K562 (cell line): ENCODE data around the gene C16orf95. TPM values are rescaled to one million over a fixed set of nuclear protein-coding genes. Genes with fewer than 3 reads are reported as not detected.

Source experiments
- ATAC-seq: fragments of 200-7000 bp; cut with Tn5 transposase; 3 replicates; pipeline ENCODE4 v1.9.1; 2020; ENCODE audit warnings: moderate library complexity
- BruUV-seq: library from RNA; stranded (reverse); fragments of 400-500 nt; replicated peaks from 2 replicates; lab custom pipeline; 2021; lab: Mats Ljungman, UMichigan
- CTCF ChIA-PET: fragments of 300-600 bp; formaldehyde crosslinking; extraction: SDS; loops from one replicate; lab custom pipeline; 2021; ENCODE audit warnings: low intra/inter-chr PET ratio; lab: Yijun Ruan, JAX
- POLR2A ChIA-PET: fragments of 300-600, 350-650 bp; sonication (Branson Sonifier 250); formaldehyde crosslinking; extraction: SDS; loops from one replicate; lab custom pipeline; 2021; ENCODE audit warnings: antibody characterized with exemption, inconsistent platforms; lab: Yijun Ruan, JAX
- DNase-seq, 4 experiments: peaks; one replicate each; pipeline versions ENCODE4 v3.0.0 to v3.0.0-alpha.2; 2011 to 2018; ENCODE audit warnings: low spot score in 3 of 4, mixed read lengths in 3 of 4; ENCODE audit errors: extremely low read depth in 1 of 4
- FAIRE-seq: peaks from 2 replicates; lab custom pipeline; 2011; peaks lifted over from hg19 to GRCh38; lab: Jason Lieb, UNC
- H2AFZ ChIP-seq: 2 replicates; pipeline ENCODE4 v1.6.0; 2011; ENCODE audit warnings: low read depth, low read length, control low read depth, inconsistent platforms
- H3K27ac ChIP-seq: fragments of 200-600 bp; 3 replicates; pipeline ENCODE4 v1.8.0; 2011; ENCODE audit warnings: low read depth, mild to moderate bottlenecking, control low read depth, inconsistent platforms, low read length, moderate library complexity, mixed read lengths; ENCODE audit errors: extremely low read depth
- H3K27me3 ChIP-seq, 2 experiments: fragments of 300-600 bp in 1 of 2; 2 replicates in 1 of 2; 3 replicates in 1 of 2; pipeline versions ENCODE4 v1.6.0 to v1.8.0; 2011; ENCODE audit warnings: inconsistent platforms in 2 of 2, low read length in 2 of 2, mild to moderate bottlenecking in 1 of 2, mixed read lengths in 1 of 2, moderate library complexity in 1 of 2; ENCODE audit not compliant: control insufficient read depth in 2 of 2, insufficient read depth in 2 of 2
- H3K36me3 ChIP-seq: fragments of 300-600 bp; 3 replicates; pipeline ENCODE4 v1.8.0; 2011; ENCODE audit warnings: mild to moderate bottlenecking, low read length, inconsistent platforms; ENCODE audit not compliant: control insufficient read depth, insufficient read depth
- H3K4me1 ChIP-seq, 2 experiments: fragments of 200-600 bp in 1 of 2; replicated peaks in 1 of 2; 2 replicates in 1 of 2; 3 replicates in 1 of 2; pipeline versions ENCODE4 v1.5.1 to v1.8.0; 2011; ENCODE audit warnings: inconsistent platforms in 2 of 2, low read length in 2 of 2, mild to moderate bottlenecking in 1 of 2, mixed read lengths in 1 of 2, moderate library complexity in 1 of 2; ENCODE audit not compliant: control insufficient read depth in 2 of 2, insufficient read depth in 2 of 2
- H3K4me2 ChIP-seq: 2 replicates; pipeline ENCODE4 v1.6.1; 2011; ENCODE audit warnings: low read length, control low read depth, inconsistent platforms, mixed read lengths; ENCODE audit not compliant: insufficient read depth
- H3K4me3 ChIP-seq: fragments of 200-600 bp; sonication (generic), shearing (Covaris generic); 2 replicates; pipeline ENCODE4 v1.5.1; 2016; ENCODE audit warnings: control low read depth, inconsistent platforms
- H3K79me2 ChIP-seq: fragments of 200-600 bp; 3 replicates; pipeline ENCODE4 v1.8.0; 2011; ENCODE audit warnings: low read length, inconsistent platforms; ENCODE audit not compliant: control insufficient read depth, insufficient read depth
- H3K9ac ChIP-seq, 2 experiments: 2 replicates each; pipeline versions ENCODE4 v1.6.0 to v1.6.1; 2011; ENCODE audit warnings: low read depth in 2 of 2, low read length in 2 of 2, control low read depth in 1 of 2, inconsistent platforms in 1 of 2, mild to moderate bottlenecking in 1 of 2, mixed read lengths in 1 of 2; ENCODE audit not compliant: insufficient read depth in 1 of 2
- H3K9me1 ChIP-seq: one replicate; pipeline ENCODE4 v1.6.0; 2011; ENCODE audit warnings: inconsistent platforms, mild to moderate bottlenecking, low read length, moderate library complexity; ENCODE audit not compliant: control insufficient read depth, insufficient read depth
- H3K9me3 ChIP-seq: replicated peaks from 2 replicates; pipeline ENCODE4 v1.5.1; 2011; ENCODE audit warnings: low read depth, low read length, inconsistent platforms; ENCODE audit not compliant: control insufficient read depth, insufficient read depth
- H4K20me1 ChIP-seq: replicated peaks from 2 replicates; pipeline ENCODE4 v1.6.1; 2011; ENCODE audit warnings: low read length, inconsistent platforms, mixed read lengths; ENCODE audit not compliant: control insufficient read depth, insufficient read depth
- ASH1L ChIP-seq: fragments of 450-650 bp; IDR thresholded peaks from 2 replicates; pipeline ENCODE4 v1.6.1; 2018; ENCODE audit warnings: borderline replicate concordance, mild to moderate bottlenecking, low read depth; ENCODE audit not compliant: partially characterized antibody
- ESRRA ChIP-seq: fragments of 450-650 bp; IDR thresholded peaks from 2 replicates; pipeline ENCODE4 v1.6.1; 2014; ENCODE audit warnings: low read depth, mild to moderate bottlenecking, moderate library complexity, borderline replicate concordance
- FOXP1 ChIP-seq: sonication (generic); formaldehyde crosslinking; IDR thresholded peaks from 2 replicates; pipeline ENCODE4 v1.8.0; 2022; ENCODE audit warnings: mild to moderate bottlenecking, missing genetic modification reagents
- LCOR ChIP-seq: sonication (generic); formaldehyde crosslinking; IDR thresholded peaks from 2 replicates; pipeline ENCODE4 v1.8.0; 2022; ENCODE audit warnings: mild to moderate bottlenecking, missing genetic modification reagents
- MTA3 ChIP-seq: fragments of 450-650 bp; formaldehyde crosslinking; IDR thresholded peaks from 2 replicates; pipeline ENCODE4 v1.6.1; 2017; ENCODE audit warnings: mild to moderate bottlenecking, borderline replicate concordance
- ZNF232 ChIP-seq: sonication (generic); formaldehyde crosslinking; IDR thresholded peaks from 2 replicates; pipeline ENCODE4 v1.8.0; 2022; ENCODE audit warnings: mild to moderate bottlenecking, missing genetic modification reagents
- ZNF644 ChIP-seq: fragments of 200-800 bp; sonication (Bioruptor generic); IDR thresholded peaks from 2 replicates; pipeline ENCODE4 v1.6.1; 2016; ENCODE audit warnings: low read depth, missing genetic modification characterization, missing compliant biosample characterization
- WGBS: fragments of 100-300 bp; shearing (Covaris generic); methylation state at CpG from one replicate; pipeline ENCODE4 v1.1.6; 2016; ENCODE audit warnings: low coverage, mixed read lengths; ENCODE audit not compliant: insufficient coverage; ENCODE audit errors: missing lambda C conversion rate; 5-methylcytosine and 5-hydroxymethylcytosine counted together
- in situ Hi-C: fragments of 300-500 bp; cut with MboI; formaldehyde crosslinking; loops from 4 replicates; pipeline ENCODE4 v1.15.0; 2018; ENCODE audit warnings: inconsistent platforms, mixed read lengths
- intact Hi-C: fragments of 100-400 bp; cut with micrococcal nuclease; formaldehyde crosslinking; loops from 2 replicates; pipeline ENCODE4 v1.14.2; 2022
- polyA plus RNA-seq, 8 experiments: library from polyadenylated mRNA; depleted of rRNA in 4 of 8; stranded (reverse) in 5 of 8; unstranded in 3 of 8; fragments of >200 nt; fragmentation: Nextera tagmentation in 2 of 8; fragmentation: Illumina TruSeq in 1 of 8; extraction: Ambion mirVana in 2 of 8; extraction: Trizol in 1 of 8; gene quantifications; 2 replicates each; pipeline versions ENCODE4 v1.2.1 to v1.2.3, GENCODE V29; 2011 to 2014; ENCODE audit warnings: inconsistent platforms in 1 of 8, missing spikeins in 1 of 8
- total RNA-seq, 7 experiments: library from RNA; depleted of rRNA in 6 of 7; stranded (reverse); fragments of >200 nt in 6 of 7; fragmentation: Illumina TruSeq in 2 of 7; extraction: Trizol in 2 of 7; gene quantifications; 2 replicates each; pipeline versions ENCODE4 v1.2.1 to v1.2.3, GENCODE V29; 2011 to 2021; ENCODE audit warnings: low replicate concordance in 1 of 7
- TF ChIP-seq, protein P1 (sequence below): fragments of 450-650 bp; formaldehyde crosslinking; IDR thresholded peaks from 2 replicates; pipeline ENCODE4 v1.4.0; 2022; ENCODE audit warnings: missing genetic modification characterization
- TF ChIP-seq, protein P2 (sequence below): fragments of 250-450 bp; sonication (Bioruptor Pico); IDR thresholded peaks from 2 replicates; pipeline ENCODE4 v1.5.0; 2021
- TF ChIP-seq, protein P3 (sequence below): fragments of 450-650 bp; formaldehyde crosslinking; IDR thresholded peaks from 2 replicates; pipeline ENCODE4 v1.4.0; 2020; ENCODE audit warnings: mild to moderate bottlenecking, moderate library complexity
- TF ChIP-seq, protein P4 (sequence below), 2 experiments: fragments of 450-650 bp; IDR thresholded peaks; 2 replicates each; pipeline ENCODE4 v1.6.1; 2016

Gene C16orf95
- total and polyA plus RNA-seq, 9 of the 15 experiments (the other 6 are each of a cell fraction or from before 2014, with no cell fraction given): 6.5 to 20.5 (median 9.4) TPM

DNA sequence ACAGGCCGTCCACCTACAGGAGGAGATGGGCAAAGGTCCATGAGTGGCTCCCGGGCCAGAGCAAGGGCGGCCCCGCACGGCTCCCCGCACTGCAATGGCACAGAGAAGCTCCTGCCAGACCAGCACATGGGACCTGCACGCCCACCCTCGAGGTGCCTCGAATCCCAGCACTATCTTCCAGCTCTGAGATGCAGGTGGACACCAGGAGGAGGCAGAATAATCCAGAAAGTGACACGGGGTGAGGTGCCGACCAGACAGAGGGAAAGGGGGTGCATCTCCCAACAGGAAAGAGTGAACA, 26.5 kb upstream of the C16orf95 start:
- Histone ChIP-seq H4K20me1 (peaks cover 4% of the 10 kb centered on the region), H2AFZ (no peak overlapping the region), H3K36me3 (peaks cover 78% of the 10 kb centered on the region; the same call in 2 of the 3 replicates), H3K9me1 (peaks cover 5% of the 10 kb centered on the region), H3K27me3 (no peaks in the 10 kb centered on the region), H3K9ac (no peak overlapping the region; a peak in 1 of 4 replicates), H3K4me3 (no peak overlapping the region), H3K4me2 (no peak overlapping the region), H3K4me1 (peaks cover 0 to 26% of the 10 kb centered on the region in 2 experiments; a peak in 1 of 5 replicates), H3K27ac (no peak overlapping the region), H3K9me3 (no peaks in the 10 kb centered on the region), H3K79me2 (peaks cover 2% of the 10 kb centered on the region; the same call in 2 of the 3 replicates)
- CTCF ChIA-PET: no interaction called here
- WGBS: 79% methylated on average over 6 of the region's 11 CpGs
- no TSS peak for BruUV-seq
- ATAC-seq (no peak), DNase-seq (no peak), FAIRE-seq (no peak)
- intact Hi-C loops (no loop called here), in situ Hi-C loops (no loop called here)
- no peak for TF ChIP-seq ZNF644
- TF ChIP-seq, protein P1, sequence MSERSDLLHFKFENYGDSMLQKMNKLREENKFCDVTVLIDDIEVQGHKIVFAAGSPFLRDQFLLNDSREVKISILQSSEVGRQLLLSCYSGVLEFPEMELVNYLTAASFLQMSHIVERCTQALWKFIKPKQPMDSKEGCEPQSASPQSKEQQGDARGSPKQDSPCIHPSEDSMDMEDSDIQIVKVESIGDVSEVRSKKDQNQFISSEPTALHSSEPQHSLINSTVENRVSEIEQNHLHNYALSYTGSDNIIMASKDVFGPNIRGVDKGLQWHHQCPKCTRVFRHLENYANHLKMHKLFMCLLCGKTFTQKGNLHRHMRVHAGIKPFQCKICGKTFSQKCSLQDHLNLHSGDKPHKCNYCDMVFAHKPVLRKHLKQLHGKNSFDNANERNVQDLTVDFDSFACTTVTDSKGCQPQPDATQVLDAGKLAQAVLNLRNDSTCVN: no peak
- no peak for TF ChIP-seq ESRRA
- TF ChIP-seq ZNF232 (CRISPR knock-in tag): no peak
- TF ChIP-seq, protein P2, sequence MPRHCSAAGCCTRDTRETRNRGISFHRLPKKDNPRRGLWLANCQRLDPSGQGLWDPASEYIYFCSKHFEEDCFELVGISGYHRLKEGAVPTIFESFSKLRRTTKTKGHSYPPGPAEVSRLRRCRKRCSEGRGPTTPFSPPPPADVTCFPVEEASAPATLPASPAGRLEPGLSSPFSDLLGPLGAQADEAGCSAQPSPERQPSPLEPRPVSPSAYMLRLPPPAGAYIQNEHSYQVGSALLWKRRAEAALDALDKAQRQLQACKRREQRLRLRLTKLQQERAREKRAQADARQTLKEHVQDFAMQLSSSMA (CRISPR knock-in tag): no peak
- TF ChIP-seq MTA3: no peak
- TF ChIP-seq FOXP1: no peak
- TF ChIP-seq, protein P3, sequence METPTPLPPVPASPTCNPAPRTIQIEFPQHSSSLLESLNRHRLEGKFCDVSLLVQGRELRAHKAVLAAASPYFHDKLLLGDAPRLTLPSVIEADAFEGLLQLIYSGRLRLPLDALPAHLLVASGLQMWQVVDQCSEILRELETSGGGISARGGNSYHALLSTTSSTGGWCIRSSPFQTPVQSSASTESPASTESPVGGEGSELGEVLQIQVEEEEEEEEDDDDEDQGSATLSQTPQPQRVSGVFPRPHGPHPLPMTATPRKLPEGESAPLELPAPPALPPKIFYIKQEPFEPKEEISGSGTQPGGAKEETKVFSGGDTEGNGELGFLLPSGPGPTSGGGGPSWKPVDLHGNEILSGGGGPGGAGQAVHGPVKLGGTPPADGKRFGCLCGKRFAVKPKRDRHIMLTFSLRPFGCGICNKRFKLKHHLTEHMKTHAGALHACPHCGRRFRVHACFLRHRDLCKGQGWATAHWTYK (CRISPR knock-in tag): no peak
- no peak for TF ChIP-seq ASH1L
- no peak for TF ChIP-seq LCOR (CRISPR knock-in tag)
- TF ChIP-seq, protein P4, sequence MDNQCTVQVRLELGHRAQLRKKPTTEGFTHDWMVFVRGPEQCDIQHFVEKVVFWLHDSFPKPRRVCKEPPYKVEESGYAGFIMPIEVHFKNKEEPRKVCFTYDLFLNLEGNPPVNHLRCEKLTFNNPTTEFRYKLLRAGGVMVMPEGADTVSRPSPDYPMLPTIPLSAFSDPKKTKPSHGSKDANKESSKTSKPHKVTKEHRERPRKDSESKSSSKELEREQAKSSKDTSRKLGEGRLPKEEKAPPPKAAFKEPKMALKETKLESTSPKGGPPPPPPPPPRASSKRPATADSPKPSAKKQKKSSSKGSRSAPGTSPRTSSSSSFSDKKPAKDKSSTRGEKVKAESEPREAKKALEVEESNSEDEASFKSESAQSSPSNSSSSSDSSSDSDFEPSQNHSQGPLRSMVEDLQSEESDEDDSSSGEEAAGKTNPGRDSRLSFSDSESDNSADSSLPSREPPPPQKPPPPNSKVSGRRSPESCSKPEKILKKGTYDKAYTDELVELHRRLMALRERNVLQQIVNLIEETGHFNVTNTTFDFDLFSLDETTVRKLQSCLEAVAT (IDR thresholded peaks at IDR 0.05): no peak
- POLR2A ChIA-PET: interaction anchor here (1.2 kb wide), 1 partner anchor 9 kb away, joined by 7 read pairs; no protein-coding TSS in a partner anchor
